HG02623 (cell line): ENCODE results near the gene MRC2.

ENCODE experiments used
- ATAC-seq: cut with Tn5 transposase; IDR thresholded peaks from one replicate; pipeline ENCODE4 v1.9.1; 2021; ENCODE audit warnings: moderate library complexity; ENCODE audit not compliant: unreplicated experiment

MRC2 gene

DNA sequence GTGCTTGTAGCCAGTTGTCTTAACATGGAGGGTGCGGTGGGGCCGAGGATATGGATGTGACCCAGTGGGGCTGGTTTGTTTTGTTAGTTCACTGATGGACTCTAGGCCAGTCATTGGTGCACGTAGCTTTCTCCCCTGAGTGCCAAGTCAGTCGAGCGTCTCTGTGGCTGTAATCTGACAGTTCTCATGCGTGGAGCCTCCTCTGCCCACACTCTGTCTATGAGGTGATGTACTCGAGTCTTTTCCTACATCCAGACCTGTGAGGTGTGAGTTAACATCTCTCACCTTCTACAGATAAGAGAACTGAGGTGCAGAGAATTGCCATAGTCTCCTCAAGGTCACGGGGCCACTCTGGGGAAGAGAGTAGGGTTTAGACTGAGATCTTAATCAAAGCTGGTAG lies 90.4 kb downstream of the MRC2 start:
- ATAC-seq: no peak

DNA sequence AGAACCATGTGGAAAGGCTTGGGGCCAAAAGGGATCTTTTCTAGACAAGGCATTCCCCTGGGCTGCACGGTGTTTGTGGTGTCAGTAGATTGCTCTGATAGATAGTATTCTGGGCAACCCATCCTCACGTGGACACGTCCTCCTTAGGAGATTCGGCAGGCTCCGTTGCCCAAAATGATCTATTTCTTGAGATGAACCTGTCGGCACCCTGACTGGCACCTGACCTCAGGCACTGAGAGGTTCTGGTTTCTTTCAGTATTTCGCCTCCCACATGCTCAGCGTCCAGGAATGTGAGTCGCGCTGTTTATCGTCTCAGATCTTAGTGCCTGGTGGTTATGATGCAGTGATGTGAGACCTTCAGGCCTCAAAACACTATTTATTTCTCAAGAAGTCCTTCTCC lies 91.0 kb downstream of the MRC2 start:
- no peak for ATAC-seq

DNA sequence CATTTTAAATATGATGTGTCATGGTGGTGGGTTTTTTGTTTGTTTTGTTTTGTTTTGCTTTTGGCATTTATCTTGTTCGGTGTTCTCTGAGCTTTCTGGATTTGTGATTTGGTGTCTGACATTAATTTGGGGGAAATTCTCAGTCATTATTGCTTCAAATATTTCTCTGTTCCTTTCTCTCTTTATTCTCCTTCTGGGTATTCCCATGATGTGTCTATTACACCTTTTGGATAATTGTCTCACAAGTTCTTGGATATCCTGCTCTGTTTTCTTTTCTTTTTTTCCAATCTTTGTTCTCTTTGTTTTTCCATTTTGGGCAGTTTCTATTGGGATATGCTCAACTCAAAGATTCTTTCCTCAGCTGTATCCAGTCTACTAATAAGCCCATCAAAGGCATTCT lies 92.1 kb downstream of the MRC2 start:
- no peak for ATAC-seq

DNA sequence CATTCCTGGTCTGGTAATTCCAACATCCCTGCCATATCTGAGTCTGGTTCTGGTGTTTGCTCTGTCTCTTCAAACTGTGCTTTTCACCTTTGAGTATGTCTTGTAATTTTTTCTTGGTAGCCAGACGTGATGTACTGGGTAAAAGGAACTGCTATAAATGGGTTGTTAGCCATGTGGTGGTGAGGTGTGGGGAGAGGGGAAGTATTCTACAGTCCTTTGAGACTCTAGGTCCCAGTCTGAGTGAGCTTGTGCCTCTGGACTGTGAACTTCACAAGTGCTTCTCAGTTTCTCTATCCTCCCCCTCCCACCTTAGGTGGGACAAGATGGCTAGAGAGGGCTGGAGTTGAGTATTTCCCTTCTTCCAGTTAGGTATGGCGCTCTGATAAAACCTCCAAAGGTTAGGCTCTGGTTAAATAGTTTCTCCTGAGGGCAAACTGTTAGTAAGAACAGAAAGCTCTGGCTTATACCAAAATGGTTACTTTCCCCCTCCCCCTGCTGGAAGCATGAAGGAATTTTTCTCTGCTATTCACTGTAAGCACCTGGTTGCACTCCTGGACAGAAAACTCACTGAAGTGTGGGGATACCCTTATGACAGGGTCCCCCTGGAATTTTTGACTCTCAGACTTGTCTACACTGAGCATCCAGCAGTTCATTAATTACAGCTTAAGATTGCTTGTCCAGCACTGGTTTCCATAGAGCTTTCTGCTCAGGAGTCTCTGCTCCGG lies 92.8 kb downstream of the MRC2 start:
- no peak for ATAC-seq

DNA sequence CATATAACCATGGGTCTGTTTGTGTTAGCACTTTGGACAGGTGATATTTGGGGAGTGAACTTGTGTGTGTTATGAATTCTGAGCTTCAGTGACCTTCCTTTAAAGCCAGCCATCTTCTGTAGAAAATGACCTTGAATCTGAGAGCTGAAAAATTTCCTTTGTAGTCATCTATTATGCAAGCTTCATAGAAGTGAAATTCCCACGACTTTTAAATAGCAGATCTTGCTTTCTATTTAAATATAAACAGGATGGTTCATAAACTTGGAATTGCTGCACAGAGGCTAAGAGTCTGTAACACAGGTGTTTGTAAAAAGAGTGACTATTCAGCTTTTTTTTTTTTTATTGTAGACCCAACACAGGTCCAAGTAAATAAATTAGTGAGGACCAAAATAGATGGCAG lies 95.2 kb downstream of the MRC2 start:
- ATAC-seq: no peak

DNA sequence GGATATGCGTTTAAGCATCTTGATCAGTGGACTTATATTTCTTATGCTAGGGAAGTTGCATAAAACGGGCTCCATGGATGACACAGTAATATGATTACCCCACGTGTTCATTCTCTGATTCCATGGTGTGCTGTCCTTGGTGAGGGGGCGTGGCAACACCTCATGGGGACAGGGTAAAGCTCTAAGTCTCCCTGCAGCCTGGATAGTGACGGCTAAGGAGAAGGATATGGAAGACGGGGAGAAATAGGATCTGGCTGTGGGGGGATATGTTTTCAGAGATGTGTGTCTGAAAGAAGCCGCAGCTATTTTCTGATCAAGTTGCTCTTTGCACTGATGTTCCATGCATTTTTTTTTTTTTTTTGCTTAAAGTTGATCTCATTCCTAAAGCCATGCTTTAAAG lies 96.4 kb downstream of the MRC2 start:
- ATAC-seq: no peak

DNA sequence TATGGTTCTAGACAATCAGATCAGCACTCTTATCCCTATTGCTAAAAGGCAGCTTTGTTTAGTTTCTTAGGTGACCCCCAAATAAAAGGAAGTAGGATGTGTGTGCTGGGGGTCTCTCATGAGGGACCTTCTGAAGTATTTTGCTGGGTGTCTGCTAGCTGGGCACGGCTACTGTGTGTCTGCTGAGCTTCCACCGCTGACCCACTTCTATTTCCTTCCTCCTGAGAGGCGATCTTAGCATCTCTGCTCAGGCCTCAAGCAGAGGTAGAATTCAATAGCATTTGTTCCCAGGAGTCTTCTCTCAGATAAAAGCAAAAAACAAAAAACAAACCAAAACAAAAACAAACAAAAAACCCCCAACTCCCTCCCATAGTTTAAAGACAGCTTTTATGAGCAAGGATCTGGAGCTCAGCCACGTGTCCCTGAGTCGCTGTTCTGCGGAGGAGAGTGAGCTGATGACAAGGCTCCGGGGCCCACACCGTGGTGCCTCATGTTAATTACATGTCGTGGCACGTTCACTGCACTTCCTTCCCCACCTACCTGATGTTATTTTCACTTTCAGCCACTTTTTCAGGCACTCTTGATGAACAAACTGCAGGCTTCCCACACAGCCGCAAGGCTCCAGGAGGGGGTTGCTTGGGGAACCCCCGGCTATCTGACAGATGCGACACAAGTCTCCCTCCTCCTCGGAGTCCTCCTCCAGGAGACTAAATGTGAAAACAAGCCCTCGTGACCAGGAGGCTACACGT lies 97.1 kb downstream of the MRC2 start:
- ATAC-seq: peak; percentile 93

DNA sequence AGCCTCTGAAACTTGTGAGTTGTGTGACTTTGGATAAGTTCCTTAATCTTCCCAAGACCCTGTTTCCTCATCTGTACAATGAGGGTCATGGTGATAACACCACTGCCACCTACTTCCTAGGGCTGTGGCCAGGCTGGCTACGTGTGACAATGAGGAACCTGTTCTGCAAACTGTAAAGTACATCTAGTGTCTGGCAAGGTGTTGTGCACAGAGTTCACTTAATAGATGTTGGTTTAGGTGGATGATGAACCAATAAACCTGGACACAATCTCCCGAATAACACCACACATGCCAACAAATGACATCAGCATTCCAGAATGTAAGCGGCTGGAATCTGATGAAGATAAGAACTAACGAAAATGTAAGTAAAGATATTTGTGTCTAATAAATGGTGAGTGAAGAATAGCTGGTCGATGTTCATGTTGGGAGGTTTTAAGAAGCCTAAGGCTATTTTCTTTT lies 98.3 kb downstream of the MRC2 start:
- ATAC-seq: no peak

DNA sequence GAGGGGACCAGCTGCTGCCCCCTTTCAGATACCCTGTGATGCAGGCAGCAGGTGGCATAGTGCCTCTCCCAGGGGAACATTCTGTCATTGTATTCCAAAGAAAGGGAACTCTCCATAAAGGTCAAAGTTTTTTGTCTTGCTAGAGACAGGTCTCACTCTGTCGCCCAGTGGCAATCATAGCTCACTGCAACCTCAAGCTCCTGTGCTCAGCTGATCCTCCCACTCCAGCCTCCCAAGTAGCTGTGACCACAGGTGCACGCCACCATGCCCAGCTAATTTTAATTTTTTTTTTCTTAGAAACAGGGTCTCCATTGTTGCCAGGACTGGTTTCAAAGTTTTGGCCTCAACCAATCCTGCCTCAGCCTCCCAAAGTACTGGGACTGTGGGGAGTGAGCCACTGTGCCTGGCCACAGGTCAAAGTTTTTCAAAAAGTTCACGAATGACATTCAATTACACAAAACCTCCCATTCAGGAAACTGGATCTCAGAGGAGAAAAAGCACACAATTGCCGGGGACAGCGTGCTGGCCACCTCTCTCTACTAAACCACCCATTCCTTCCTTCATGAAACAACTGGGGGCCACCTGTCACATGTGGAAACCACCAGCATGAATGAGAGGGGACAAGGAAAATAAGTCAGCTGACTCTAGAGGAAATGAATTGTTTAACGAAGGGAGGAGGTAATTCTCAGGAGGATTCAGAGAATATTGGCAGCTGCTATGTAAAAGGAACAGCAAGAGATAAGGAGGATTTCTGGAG lies 100.6 kb downstream of the MRC2 start:
- no peak for ATAC-seq

DNA sequence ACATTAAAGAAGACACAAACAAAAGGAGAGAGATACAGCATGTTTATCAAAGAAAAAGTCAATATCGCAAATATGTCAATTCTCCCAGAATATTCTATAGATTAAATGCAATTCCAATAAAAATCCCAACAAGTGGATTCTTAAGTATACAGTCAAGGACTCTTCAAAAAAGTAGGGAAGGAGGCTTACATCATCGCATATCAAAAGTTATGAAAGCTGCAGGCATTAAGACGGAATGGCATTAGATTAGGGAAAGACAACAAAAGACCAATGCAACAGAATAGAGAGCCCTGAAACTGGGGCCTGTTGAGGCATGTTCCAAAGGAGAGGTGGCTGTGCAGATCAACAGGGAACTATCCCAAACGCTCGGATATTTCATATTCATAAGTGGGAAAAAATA lies 104.7 kb downstream of the MRC2 start:
- no peak for ATAC-seq

DNA sequence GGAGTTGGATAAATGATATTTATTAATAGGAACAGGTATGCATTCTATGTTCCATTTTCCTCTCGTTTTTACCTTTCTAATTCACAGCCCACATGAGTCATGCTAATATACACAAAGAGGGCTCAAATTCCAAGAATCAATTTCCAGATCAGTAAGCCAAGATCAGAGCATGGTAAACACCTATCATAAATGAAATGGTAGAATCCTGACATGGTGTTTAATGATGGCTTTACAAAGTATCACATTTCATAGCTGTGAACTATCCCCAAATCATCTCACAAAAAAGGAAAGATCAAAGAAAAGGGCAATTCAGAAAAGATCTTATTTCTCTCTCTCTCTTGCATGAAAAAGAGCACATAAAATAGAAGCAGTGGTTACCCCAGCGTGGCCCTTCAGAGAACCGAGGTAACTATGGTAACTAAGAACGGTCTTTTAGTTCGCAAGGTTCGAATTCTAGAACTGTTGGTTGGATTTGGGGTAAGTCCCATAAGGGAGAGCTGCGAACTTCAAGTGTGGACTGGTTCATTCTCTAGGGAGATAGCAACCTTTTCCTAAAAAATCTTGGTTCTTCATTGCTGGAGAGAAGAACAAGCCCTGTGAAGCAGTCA lies 107.7 kb downstream of the MRC2 start:
- ATAC-seq: no peak

DNA sequence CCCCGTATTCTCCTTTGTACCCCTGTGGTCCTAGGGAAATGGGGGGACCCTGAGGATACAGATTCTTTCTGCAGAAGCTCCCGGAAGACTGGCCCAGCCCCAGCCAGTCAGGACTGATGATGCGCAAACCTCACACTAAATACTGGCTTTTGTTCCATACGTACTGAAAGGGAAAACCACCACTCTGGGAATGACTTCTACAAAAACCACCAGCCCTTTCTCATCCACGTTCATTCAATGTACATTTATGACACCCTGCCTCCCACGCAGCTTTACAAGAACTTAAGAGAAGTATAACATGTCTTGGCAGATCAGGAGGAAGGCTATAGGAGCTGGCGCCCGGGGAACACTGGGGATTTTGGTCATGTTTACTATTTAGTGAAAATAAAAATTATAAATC lies 110.0 kb downstream of the MRC2 start:
- ATAC-seq: no peak

DNA sequence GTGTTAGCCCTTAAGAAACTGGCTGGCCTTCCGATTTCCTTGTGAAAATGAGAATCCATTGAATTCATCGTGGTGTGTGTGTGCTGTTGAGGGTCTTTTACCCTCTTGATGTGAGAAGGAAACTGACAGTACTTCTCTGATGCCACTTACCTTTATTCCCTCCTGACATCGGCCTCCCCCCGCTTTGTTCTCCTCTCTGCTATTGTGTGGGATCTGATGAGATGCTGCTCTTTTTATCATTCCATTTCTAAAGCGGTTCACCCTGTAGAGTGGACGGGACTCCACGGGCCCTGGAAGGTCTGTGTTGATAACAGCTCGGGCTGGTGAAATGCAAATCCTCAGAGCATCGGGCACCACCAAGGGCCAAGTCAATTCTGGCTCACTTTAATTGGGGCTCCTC lies 110.8 kb downstream of the MRC2 start:
- no peak for ATAC-seq

DNA sequence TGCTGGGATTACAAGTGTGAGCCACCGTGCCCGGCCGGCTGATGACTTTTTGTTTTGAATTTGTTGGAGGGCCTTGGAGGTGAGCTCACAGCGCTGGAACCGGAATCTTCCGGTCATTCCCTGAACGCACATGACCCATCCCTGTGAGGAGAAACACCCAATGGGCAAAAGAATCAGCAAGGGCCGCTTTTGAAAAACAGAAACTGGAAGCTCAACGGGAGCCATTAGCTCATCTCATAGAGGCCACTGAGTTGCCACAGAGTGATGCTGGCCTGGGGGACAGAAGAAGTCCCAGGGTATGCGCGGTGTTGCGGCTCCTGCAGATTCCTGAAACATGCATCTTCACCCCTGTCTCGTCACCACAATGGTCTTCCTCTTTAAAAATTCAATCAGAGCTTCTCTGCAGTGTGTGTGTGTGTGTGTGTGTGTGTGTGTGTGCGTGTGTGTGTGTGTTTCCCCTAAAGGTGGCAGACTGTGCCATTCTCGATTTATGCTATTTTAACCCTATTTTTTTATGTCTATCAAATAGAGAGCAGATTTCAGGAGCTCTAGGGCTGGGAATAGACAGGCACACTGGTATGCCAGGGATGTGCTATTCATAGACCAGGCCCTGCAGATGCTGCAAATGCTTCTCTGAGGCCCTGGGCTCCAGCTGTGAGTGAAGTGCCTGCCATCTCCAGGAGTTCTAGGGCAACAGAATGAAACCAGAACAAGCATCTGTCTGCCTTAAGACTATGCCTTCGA lies 112.3 kb downstream of the MRC2 start:
- ATAC-seq: no peak

DNA sequence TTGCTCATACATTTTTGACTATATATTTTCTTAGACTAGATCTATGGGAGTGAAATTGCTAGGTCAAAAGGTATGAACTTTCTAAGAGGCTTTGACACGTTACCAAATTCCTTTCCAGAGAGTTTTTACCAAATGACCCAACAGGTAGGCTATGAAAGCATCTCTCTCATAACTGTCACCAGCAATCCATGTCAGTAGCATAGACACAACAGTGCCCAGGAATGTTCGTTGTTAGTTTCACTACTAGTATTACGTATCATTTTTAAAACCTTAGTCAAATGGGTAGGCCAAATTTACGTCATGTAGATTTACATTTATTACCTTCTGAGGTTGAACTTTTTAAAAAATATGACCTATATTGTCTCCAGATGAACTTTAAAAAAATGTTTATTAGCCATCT lies 113.8 kb downstream of the MRC2 start:
- peak; percentile 63 for ATAC-seq
